HepG2 (cell line): ENCODE data around the gene ACTN4. TPM values are rescaled to one million over a fixed set of nuclear protein-coding genes. Genes with fewer than 3 reads are reported as not detected.
A peak's percentile ranks its signal among the peaks of the same experiment; 100 is the strongest.

Experiments used
- ATAC-seq: fragments of 200-7000 bp; cut with Tn5 transposase; 3 replicates; pipeline ENCODE4 v1.9.1; 2020; ENCODE audit warnings: mild to moderate bottlenecking, moderate library complexity
- BruUV-seq: library from RNA; stranded (reverse); fragments of 400-500 nt; replicated peaks from 2 replicates; lab custom pipeline; 2021; lab: Mats Ljungman, UMichigan
- CTCF ChIA-PET: fragments of 300-600 bp; formaldehyde crosslinking; extraction: SDS; loops from one replicate; lab custom pipeline; 2021; ENCODE audit warnings: low total read pairs, inconsistent platforms, low intra/inter-chr PET ratio; lab: Yijun Ruan, JAX
- POLR2A ChIA-PET: fragments of 350-600 bp; sonication (Branson Sonifier 250); formaldehyde crosslinking; loops from one replicate; lab custom pipeline; 2020; ENCODE audit warnings: antibody characterized with exemption, inconsistent platforms; lab: Yijun Ruan, JAX
- DNase-seq: peaks from one replicate; pipeline ENCODE4 v3.0.0-alpha.2; 2015; ENCODE audit warnings: low spot score
- FAIRE-seq: peaks from 3 replicates; lab custom pipeline; 2011; peaks lifted over from hg19 to GRCh38; lab: Jason Lieb, UNC
- H2AFZ ChIP-seq: one replicate; pipeline ENCODE4 v1.6.1; 2011; ENCODE audit warnings: low read length, inconsistent platforms
- H3K27ac ChIP-seq: fragments of 300-600 bp; 3 replicates; pipeline ENCODE4 v1.8.0; 2011; ENCODE audit warnings: mixed run types, mild to moderate bottlenecking, mixed read lengths, low read length, inconsistent platforms; ENCODE audit not compliant: insufficient read depth; ENCODE audit errors: extremely low read length
- H3K27me3 ChIP-seq, 2 experiments: fragments of 200-600 bp in 1 of 2; 2 replicates in 1 of 2; 3 replicates in 1 of 2; pipeline versions ENCODE4 v1.6.0 to v1.8.0; 2011; ENCODE audit warnings: low read length in 2 of 2, mild to moderate bottlenecking in 2 of 2, moderate library complexity in 2 of 2, inconsistent platforms in 1 of 2; ENCODE audit not compliant: insufficient read depth in 2 of 2, control insufficient read depth in 1 of 2
- H3K36me3 ChIP-seq, 2 experiments: fragments of 200-600 bp in 1 of 2; replicated peaks in 1 of 2; 2 replicates in 1 of 2; 3 replicates in 1 of 2; pipeline versions ENCODE4 v1.5.1 to v1.8.0; 2011; ENCODE audit warnings: low read length in 2 of 2, inconsistent platforms in 1 of 2; ENCODE audit not compliant: insufficient read depth in 2 of 2, control insufficient read depth in 1 of 2
- H3K4me1 ChIP-seq: 2 replicates; pipeline ENCODE4 v1.5.1; 2012; ENCODE audit warnings: low read length, inconsistent platforms; ENCODE audit not compliant: insufficient read depth
- H3K4me2 ChIP-seq: 2 replicates; pipeline ENCODE4 v1.6.0; 2011; ENCODE audit warnings: low read depth, low read length, inconsistent platforms
- H3K4me3 ChIP-seq, 3 experiments: fragments of 200-600 bp in 1 of 3; sonication (generic), shearing (Covaris generic) in 1 of 3; replicated peaks in 1 of 3; 2 replicates each; pipeline ENCODE4 v1.5.1; 2011 to 2016; ENCODE audit warnings: low read length in 3 of 3, inconsistent platforms in 2 of 3, low read depth in 2 of 3, mild to moderate bottlenecking in 2 of 3, control low read depth in 1 of 3, mixed read lengths in 1 of 3; ENCODE audit not compliant: insufficient read depth in 1 of 3
- H3K79me2 ChIP-seq: one replicate; pipeline ENCODE4 v1.6.1; 2011; ENCODE audit warnings: low read length, inconsistent platforms; ENCODE audit not compliant: insufficient read depth
- H3K9ac ChIP-seq: 2 replicates; pipeline ENCODE4 v1.6.0; 2011; ENCODE audit warnings: mild to moderate bottlenecking, low read depth, low read length, inconsistent platforms; ENCODE audit not compliant: insufficient read depth
- H3K9me3 ChIP-seq: 2 replicates; pipeline ENCODE4 v1.5.1; 2012; ENCODE audit warnings: mild to moderate bottlenecking, low read length
- H4K20me1 ChIP-seq: 2 replicates; pipeline ENCODE4 v1.6.0; 2011; ENCODE audit warnings: inconsistent platforms, mild to moderate bottlenecking, low read length, moderate library complexity; ENCODE audit not compliant: insufficient read depth
- KLF16 ChIP-seq, 2 experiments: sonication (generic) in 1 of 2; formaldehyde crosslinking in 1 of 2; IDR thresholded peaks; 2 replicates each; pipeline versions ENCODE4 v1.6.1 to v1.8.0; 2016 to 2023; ENCODE audit warnings: missing genetic modification reagents in 2 of 2, missing compliant biosample characterization in 1 of 2
- SOX13 ChIP-seq, 3 experiments: fragments of 450-650 bp in 1 of 3; sonication (generic) in 1 of 3; formaldehyde crosslinking in 1 of 3; IDR thresholded peaks in 2 of 3; conservative IDR thresholded peaks in 1 of 3; 2 replicates each; pipeline versions ENCODE4 v1.5.0 to v1.6.1; 2016 to 2020; ENCODE audit warnings: antibody characterized with exemption in 1 of 3, mild to moderate bottlenecking in 1 of 3, missing compliant biosample characterization in 1 of 3, missing genetic modification reagents in 1 of 3, moderate library complexity in 1 of 3
- SP4 ChIP-seq: sonication (generic); formaldehyde crosslinking; IDR thresholded peaks from 2 replicates; pipeline ENCODE4 v1.8.1; 2023; ENCODE audit warnings: mild to moderate bottlenecking, missing genetic modification reagents
- SRF ChIP-seq: IDR thresholded peaks from 2 replicates; pipeline ENCODE4 v1.6.1; 2011; ENCODE audit warnings: mild to moderate bottlenecking, low read depth, low read length, moderate library complexity
- ZFP36 ChIP-seq: fragments of 150-350 bp; IDR thresholded peaks from 2 replicates; pipeline ENCODE4 v1.6.1; 2018; ENCODE audit warnings: borderline replicate concordance, low read length, low read depth; ENCODE audit not compliant: partially characterized antibody
- ZNF121 ChIP-seq: sonication (generic); formaldehyde crosslinking; IDR thresholded peaks from 2 replicates; pipeline ENCODE4 v1.5.0; 2020; ENCODE audit warnings: mild to moderate bottlenecking, missing genetic modification reagents
- ZNF839 ChIP-seq: sonication (generic); formaldehyde crosslinking; IDR thresholded peaks from 2 replicates; pipeline ENCODE4 v1.4.0; 2020; ENCODE audit warnings: missing genetic modification reagents, mild to moderate bottlenecking, borderline replicate concordance
- ZNF883 ChIP-seq: sonication (generic); formaldehyde crosslinking; IDR thresholded peaks from 2 replicates; pipeline ENCODE4 v1.5.1; 2020; ENCODE audit warnings: mild to moderate bottlenecking, missing genetic modification reagents; ENCODE audit errors: not compliant biosample characterization
- whole genome bisulfite sequencing: methylation state at CpG from one replicate; pipeline ENCODE4 v1.1.6; 2017; ENCODE audit warnings: low lambda C conversion rate; 5-methylcytosine and 5-hydroxymethylcytosine counted together
- in situ Hi-C: cut with HindIII; loops from 2 replicates; pipeline ENCODE4 v1.10.0; 2017; ENCODE audit warnings: low pct_unique_long_range_greater_than_20kb; ENCODE audit not compliant: extremely low pct_ligation_motif_present
- intact Hi-C: fragments of 100-400 bp; cut with micrococcal nuclease; formaldehyde crosslinking; loops from one replicate; pipeline ENCODE4 v1.10.0; 2022; ENCODE audit not compliant: unreplicated experiment
- polyA plus RNA-seq, 8 experiments: library from polyadenylated mRNA; depleted of rRNA in 3 of 8; stranded (reverse) in 7 of 8; unstranded in 1 of 8; fragments of >200 nt; fragmentation: Illumina TruSeq in 4 of 8; extraction: Trizol in 4 of 8; gene quantifications; 2 replicates each; pipeline versions ENCODE4 v1.2.1 to v1.2.3, GENCODE V29; 2011 to 2016; ENCODE audit warnings: low read depth in 4 of 8, missing spikeins in 1 of 8, mixed read lengths in 1 of 8; ENCODE audit not compliant: insufficient read depth in 1 of 8
- total RNA-seq, 5 experiments: library from RNA; depleted of rRNA; stranded (reverse); fragments of >200 nt; fragmentation: Illumina TruSeq; extraction: Trizol; gene quantifications; 2 replicates each; pipeline ENCODE4 v1.2.3, GENCODE V29; 2016; ENCODE audit warnings: low read depth in 1 of 5
- TF ChIP-seq, protein P1 (sequence below): IDR thresholded peaks from 2 replicates; pipeline ENCODE4 v1.6.1; 2016; ENCODE audit warnings: low read depth, missing genetic modification reagents, missing compliant biosample characterization

The ACTN4 gene
- total and polyA plus RNA-seq, 2 of the 13 experiments (the other 11 are each of a cell fraction or from before 2014, with no cell fraction given) = 171 to 192 TPM

DNA sequence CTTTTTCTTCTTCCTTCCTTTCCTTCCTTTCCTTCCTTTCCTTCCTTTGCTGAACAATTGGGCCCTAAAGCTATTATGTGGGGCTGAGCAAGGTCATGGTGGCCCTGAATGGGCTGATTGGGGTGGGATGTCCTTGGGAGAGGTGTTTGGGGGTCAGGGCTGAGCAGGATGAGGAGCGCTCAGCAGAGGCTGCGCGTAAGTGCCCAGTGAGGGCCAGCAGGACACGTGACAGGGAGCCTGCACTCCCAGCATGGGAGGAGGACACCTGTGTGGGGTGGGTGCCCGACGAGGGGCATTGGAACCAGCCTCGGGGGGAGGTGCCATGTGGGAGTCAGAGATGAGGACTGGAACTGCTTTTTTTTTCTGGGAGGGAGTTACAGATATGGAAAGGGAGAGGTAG is 131.3 kb downstream of the ACTN4 start (continued):
- TF ChIP-seq, protein P1, sequence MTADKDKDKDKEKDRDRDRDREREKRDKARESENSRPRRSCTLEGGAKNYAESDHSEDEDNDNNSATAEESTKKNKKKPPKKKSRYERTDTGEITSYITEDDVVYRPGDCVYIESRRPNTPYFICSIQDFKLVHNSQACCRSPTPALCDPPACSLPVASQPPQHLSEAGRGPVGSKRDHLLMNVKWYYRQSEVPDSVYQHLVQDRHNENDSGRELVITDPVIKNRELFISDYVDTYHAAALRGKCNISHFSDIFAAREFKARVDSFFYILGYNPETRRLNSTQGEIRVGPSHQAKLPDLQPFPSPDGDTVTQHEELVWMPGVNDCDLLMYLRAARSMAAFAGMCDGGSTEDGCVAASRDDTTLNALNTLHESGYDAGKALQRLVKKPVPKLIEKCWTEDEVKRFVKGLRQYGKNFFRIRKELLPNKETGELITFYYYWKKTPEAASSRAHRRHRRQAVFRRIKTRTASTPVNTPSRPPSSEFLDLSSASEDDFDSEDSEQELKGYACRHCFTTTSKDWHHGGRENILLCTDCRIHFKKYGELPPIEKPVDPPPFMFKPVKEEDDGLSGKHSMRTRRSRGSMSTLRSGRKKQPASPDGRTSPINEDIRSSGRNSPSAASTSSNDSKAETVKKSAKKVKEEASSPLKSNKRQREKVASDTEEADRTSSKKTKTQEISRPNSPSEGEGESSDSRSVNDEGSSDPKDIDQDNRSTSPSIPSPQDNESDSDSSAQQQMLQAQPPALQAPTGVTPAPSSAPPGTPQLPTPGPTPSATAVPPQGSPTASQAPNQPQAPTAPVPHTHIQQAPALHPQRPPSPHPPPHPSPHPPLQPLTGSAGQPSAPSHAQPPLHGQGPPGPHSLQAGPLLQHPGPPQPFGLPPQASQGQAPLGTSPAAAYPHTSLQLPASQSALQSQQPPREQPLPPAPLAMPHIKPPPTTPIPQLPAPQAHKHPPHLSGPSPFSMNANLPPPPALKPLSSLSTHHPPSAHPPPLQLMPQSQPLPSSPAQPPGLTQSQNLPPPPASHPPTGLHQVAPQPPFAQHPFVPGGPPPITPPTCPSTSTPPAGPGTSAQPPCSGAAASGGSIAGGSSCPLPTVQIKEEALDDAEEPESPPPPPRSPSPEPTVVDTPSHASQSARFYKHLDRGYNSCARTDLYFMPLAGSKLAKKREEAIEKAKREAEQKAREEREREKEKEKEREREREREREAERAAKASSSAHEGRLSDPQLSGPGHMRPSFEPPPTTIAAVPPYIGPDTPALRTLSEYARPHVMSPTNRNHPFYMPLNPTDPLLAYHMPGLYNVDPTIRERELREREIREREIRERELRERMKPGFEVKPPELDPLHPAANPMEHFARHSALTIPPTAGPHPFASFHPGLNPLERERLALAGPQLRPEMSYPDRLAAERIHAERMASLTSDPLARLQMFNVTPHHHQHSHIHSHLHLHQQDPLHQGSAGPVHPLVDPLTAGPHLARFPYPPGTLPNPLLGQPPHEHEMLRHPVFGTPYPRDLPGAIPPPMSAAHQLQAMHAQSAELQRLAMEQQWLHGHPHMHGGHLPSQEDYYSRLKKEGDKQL (CRISPR knock-in tag) = no peak
- TF ChIP-seq KLF16 (CRISPR knock-in tag; IDR thresholded peaks at IDR 0.05) (no peak), SOX13 (IDR thresholded peaks at IDR 0.05) (no peak), SOX13 (CRISPR knock-in tag; conservative IDR thresholded peaks at IDR 0.05 in 1 of 2, IDR thresholded peaks at IDR 0.05 in 1 of 2) (peak in 1 of 2 experiments; percentile 23; a peak in 1 of 4 replicates), ZNF839 (no peak), SP4 (CRISPR knock-in tag) (no peak), SRF (no peak)

- Histone ChIP-seq H3K4me1 (peaks cover 44% of the 10 kb centered on the region), H3K36me3 (no peaks in the 10 kb centered on the region), H3K9ac (no peak overlapping the region), H2AFZ (no peak overlapping the region), H3K79me2 (no peaks in the 10 kb centered on the region), H3K27ac (no peak overlapping the region), H3K4me2 (no peak overlapping the region), H4K20me1 (no peaks in the 10 kb centered on the region), H3K4me3 (no peak overlapping the region), H3K27me3 (peaks cover 0 to 2% of the 10 kb centered on the region in 2 experiments; a peak in 2 of 5 replicates), H3K9me3 (no peaks in the 10 kb centered on the region)
- no peak for TF ChIP-seq ZFP36
- no peak for TF ChIP-seq ZNF883
- peak; percentile 91 for TF ChIP-seq ZNF121 (CRISPR knock-in tag)
- no peak for FAIRE-seq
- intact Hi-C loops = no loop called here
- DNase-seq = no peak
- ChIA-PET CTCF (no interaction called here), POLR2A (no interaction called here)
- 67% methylated on average over 7 of the region's 7 CpGs for WGBS
- in situ Hi-C loops = no loop called here
- ATAC-seq = no peak
- BruUV-seq = no TSS peak
Observed at GRCh38 chr19:38780443-38780842, 133.0 kb downstream of the ACTN4 start.
